ENCODE measurements around the gene OR1E2.
"Not testable (repeated sequence)": the region's sequence is repeated elsewhere in the genome, so short reads cannot be mapped to it uniquely, and the experiment has no call there.

OR1E2 gene

GRCh38 chr17:3433741-3434140 is at the start of gene OR1E2:
TSS of gene OR1E2 (minus strand) at chr17:3433841. CDS start at chr17:3433841, 0 bp downstream.
- no peak for DNase-seq

GRCh38 chr17:3482852-3483251 is 49.2 kb upstream of the OR1E2 start:
- DNase-seq, result no peak

GRCh38 chr17:3479988-3480387 is 46.3 kb upstream of the OR1E2 start:
- no peak for DNase-seq

- no peak for DNase-seq
These were observed 42.4 kb upstream of the OR1E2 start, which contains the start of gene ASPA for GRCh38 chr17:3475812-3476610. TSS of gene ASPA (plus strand) at chr17:3475997. CDS start at chr17:3476160, 163 bp downstream.

GRCh38 chr17:3475251-3475685 is 41.6 kb upstream of the OR1E2 start:
- DNase-seq, result no peak

- no peak for DNase-seq
These were observed 40.6 kb upstream of the OR1E2 start for GRCh38 chr17:3474212-3474611.

GRCh38 chr17:3472137-3472536 is 38.5 kb upstream of the OR1E2 start:
- no peak for DNase-seq

- no peak for DNase-seq
These were observed 38.0 kb upstream of the OR1E2 start, which contains the start of gene SPATA22 for GRCh38 chr17:3471599-3471998. TSS of gene SPATA22 (minus strand) at chr17:3471819. CDS start at chr17:3469325, 2,494 bp downstream.

GRCh38 chr17:3469529-3469928 is 35.9 kb upstream of the OR1E2 start:
- DNase-seq, result no peak

- DNase-seq, result not testable (repeated sequence)
These were observed 32.7 kb upstream of the OR1E2 start for GRCh38 chr17:3466355-3466754.

- DNase-seq, result no peak
These were observed 14.5 kb upstream of the OR1E2 start for GRCh38 chr17:3448059-3448665.

- DNase-seq, result no peak
These were observed 14.0 kb upstream of the OR1E2 start for GRCh38 chr17:3447625-3448024.

- DNase-seq, result no peak
These were observed 6.8 kb upstream of the OR1E2 start for GRCh38 chr17:3440451-3440850.

- DNase-seq, result no peak
These were observed 4.7 kb upstream of the OR1E2 start for GRCh38 chr17:3438368-3438767.

GRCh38 chr17:3433215-3433614 is 426 bp downstream of the OR1E2 start:
- DNase-seq, result not testable (repeated sequence)

GRCh38 chr17:3418222-3418621 is 15.4 kb downstream of the OR1E2 start:
- no peak for DNase-seq

GRCh38 chr17:3415610-3416009 is 18.0 kb downstream of the OR1E2 start:
- no peak for DNase-seq

GRCh38 chr17:3412216-3412615 is 21.4 kb downstream of the OR1E2 start:
- not testable (repeated sequence) for DNase-seq

GRCh38 chr17:3411070-3411469 is 22.6 kb downstream of the OR1E2 start, which contains the start of gene OR3A3:
TSS of gene OR3A3 (plus strand) at chr17:3411370.
- DNase-seq, result no peak

GRCh38 chr17:3403856-3404255 is 29.8 kb downstream of the OR1E2 start:
- DNase-seq, result not testable (repeated sequence)

- no peak for DNase-seq
These were observed 31.9 kb downstream of the OR1E2 start for GRCh38 chr17:3401786-3402185.

GRCh38 chr17:3400055-3400454 is 33.6 kb downstream of the OR1E2 start:
- no peak for DNase-seq

- DNase-seq, result no peak
These were observed 35.3 kb downstream of the OR1E2 start, which contains the start of gene OR1E1 for GRCh38 chr17:3398310-3398709. TSS of gene OR1E1 (minus strand) at chr17:3398410. CDS start at chr17:3398410, 0 bp downstream.

- not testable (repeated sequence) for DNase-seq
These were observed 35.8 kb downstream of the OR1E2 start for GRCh38 chr17:3397801-3398200.
